ENCODE measurements around the gene SPATA32.
"Not testable (repeated sequence)": the region's sequence is repeated elsewhere in the genome, so short reads cannot be mapped to it uniquely, and the experiment has no call there.

SPATA32 gene

GRCh38 chr17:45261577-45262515, at the start of gene SPATA32:
SPATA32 (minus strand) TSS chr17:45262094; CDS start chr17:45262016, 78 bp downstream.
- DNase-seq (ENCODE audit: low read depth), result no peak

- no peak for DNase-seq (ENCODE audit: low read depth)
These were observed 49.5 kb upstream of the SPATA32 start for GRCh38 chr17:45311401-45311759.

GRCh38 chr17:45310380-45311324, 48.8 kb upstream of the SPATA32 start:
- no peak for DNase-seq (ENCODE audit: low read depth)

- no peak for DNase-seq (ENCODE audit: low read depth)
These were observed 47.5 kb upstream of the SPATA32 start for GRCh38 chr17:45309400-45309799.

GRCh38 chr17:45308840-45309239, 46.9 kb upstream of the SPATA32 start:
- DNase-seq (ENCODE audit: low read depth), result no peak

- no peak for DNase-seq (ENCODE audit: low read depth)
These were observed 46.1 kb upstream of the SPATA32 start for GRCh38 chr17:45308016-45308365.

GRCh38 chr17:45307290-45308015, 45.6 kb upstream of the SPATA32 start:
- DNase-seq (ENCODE audit: low read depth), result peak; percentile 91

GRCh38 chr17:45306623-45307022, 44.7 kb upstream of the SPATA32 start:
- DNase-seq (ENCODE audit: low read depth), result no peak

- DNase-seq (ENCODE audit: low read depth), result no peak
These were observed 44.2 kb upstream of the SPATA32 start for GRCh38 chr17:45306094-45306493.

GRCh38 chr17:45305530-45306087, 43.7 kb upstream of the SPATA32 start:
- DNase-seq (ENCODE audit: low read depth), result peak; percentile 88

- peak; percentile 54 for DNase-seq (ENCODE audit: low read depth)
These were observed 40.8 kb upstream of the SPATA32 start for GRCh38 chr17:45302649-45303173.

GRCh38 chr17:45302220-45302619, 40.3 kb upstream of the SPATA32 start:
- DNase-seq (ENCODE audit: low read depth), result not testable (repeated sequence)

GRCh38 chr17:45301674-45302073, 39.8 kb upstream of the SPATA32 start:
- no peak for DNase-seq (ENCODE audit: low read depth)

GRCh38 chr17:45300060-45300751, 38.3 kb upstream of the SPATA32 start:
- no peak for DNase-seq (ENCODE audit: low read depth)

GRCh38 chr17:45299361-45299760, 37.5 kb upstream of the SPATA32 start:
- DNase-seq (ENCODE audit: low read depth), result no peak

GRCh38 chr17:45298546-45299285, 36.8 kb upstream of the SPATA32 start:
- DNase-seq (ENCODE audit: low read depth), result no peak

- no peak for DNase-seq (ENCODE audit: low read depth)
These were observed 34.9 kb upstream of the SPATA32 start for GRCh38 chr17:45296833-45297124.

- DNase-seq (ENCODE audit: low read depth), result peak; percentile 41
These were observed 34.3 kb upstream of the SPATA32 start for GRCh38 chr17:45296003-45296832.

GRCh38 chr17:45294506-45294905, 32.6 kb upstream of the SPATA32 start:
- peak; percentile 82 for DNase-seq (ENCODE audit: low read depth)
